Lower leg skin (tissue), 4 donors: ENCODE measurements around the gene CALCOCO1. TPM values are rescaled to one million over a fixed set of nuclear protein-coding genes. Genes with fewer than 3 reads are reported as not detected.

ENCODE experiments used
- DNase-seq, 2 donors: peaks; one replicate each; pipeline ENCODE4 v3.0.0-alpha.2; 2019; ENCODE audit warnings: low spot score in 2 of 2
- H3K4me3 ChIP-seq: fragments of 200-600 bp; sonication (generic); 2 replicates; pipeline ENCODE4 v1.5.1; 2017; ENCODE audit warnings: mild to moderate bottlenecking, low read depth; ENCODE audit not compliant: poor library complexity, severe bottlenecking
- POLR2A ChIP-seq, 2 donors: fragments of 450-650 bp; IDR thresholded peaks; one replicate each; pipeline ENCODE4 v1.6.1; 2016 to 2017; ENCODE audit warnings: antibody characterized with exemption in 2 of 2, mild to moderate bottlenecking in 1 of 2, moderate library complexity in 1 of 2
- WGBS, 2 donors: methylation state at CpG; one replicate each; pipeline ENCODE4 v1.1.5; 2018; 5-methylcytosine and 5-hydroxymethylcytosine counted together
- intact Hi-C: fragments of 100-400 bp; cut with DNase I; formaldehyde crosslinking; loops from one replicate; pipeline ENCODE4 v1.15.0; 2023; ENCODE audit warnings: low total_unique reads
- total RNA-seq, 4 donors: library from RNA; depleted of rRNA; stranded (reverse); fragments of >200 nt; gene quantifications; one replicate each; pipeline ENCODE4 v1.1.0, GENCODE V29; 2016
- TF ChIP-seq, protein P1 (sequence below), 3 donors: fragments of 450-650 bp; IDR thresholded peaks; one replicate each; pipeline ENCODE4 v1.5.1; 2016; ENCODE audit warnings: antibody characterized with exemption in 3 of 3, mild to moderate bottlenecking in 3 of 3, moderate library complexity in 2 of 3

Gene CALCOCO1
- total RNA-seq, 4 donors from 2014 or later, result 313 to 432 (median 391) TPM

DNA sequence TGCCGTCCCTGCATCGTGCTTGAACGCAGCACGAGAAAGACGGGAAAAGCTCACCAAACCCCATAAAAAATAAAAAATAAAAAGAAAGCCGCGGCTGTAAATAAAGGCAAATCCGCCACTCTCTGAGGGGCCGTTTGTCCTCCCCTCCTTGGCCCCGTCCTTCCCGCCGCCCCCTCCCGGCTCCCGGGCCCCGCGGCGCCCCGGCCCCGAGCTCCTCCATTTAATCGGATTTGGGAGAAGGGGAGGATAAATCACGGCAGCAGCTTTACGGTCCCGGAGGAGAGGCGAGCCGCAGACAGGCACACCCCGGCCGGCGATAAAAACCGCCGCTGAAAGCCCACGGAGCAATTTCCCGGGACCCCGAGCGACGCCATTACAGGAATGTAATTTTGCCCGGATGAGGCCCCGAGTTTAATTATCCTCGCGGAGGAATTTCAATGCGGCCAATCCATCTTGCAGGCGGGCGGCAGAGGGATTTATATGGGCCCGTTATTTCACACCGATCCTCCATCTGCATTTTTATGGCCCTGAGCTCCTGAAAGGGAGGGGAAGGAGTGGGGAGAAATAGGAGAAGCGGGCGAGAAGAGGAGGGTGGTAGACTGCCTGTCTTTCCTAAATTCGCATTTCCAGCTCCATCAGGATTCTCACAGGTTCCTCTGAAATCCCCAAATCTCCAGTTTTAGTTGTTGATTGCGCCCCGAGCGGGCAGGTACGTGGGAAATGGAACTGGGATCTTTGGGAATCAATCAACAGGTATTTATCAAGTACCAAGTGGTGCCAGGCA, 50.0 kb downstream of the CALCOCO1 start:
- no peak for DNase-seq
- TF ChIP-seq POLR2A (IDR thresholded peaks at IDR 0.05), result no peak
- TF ChIP-seq, protein P1, sequence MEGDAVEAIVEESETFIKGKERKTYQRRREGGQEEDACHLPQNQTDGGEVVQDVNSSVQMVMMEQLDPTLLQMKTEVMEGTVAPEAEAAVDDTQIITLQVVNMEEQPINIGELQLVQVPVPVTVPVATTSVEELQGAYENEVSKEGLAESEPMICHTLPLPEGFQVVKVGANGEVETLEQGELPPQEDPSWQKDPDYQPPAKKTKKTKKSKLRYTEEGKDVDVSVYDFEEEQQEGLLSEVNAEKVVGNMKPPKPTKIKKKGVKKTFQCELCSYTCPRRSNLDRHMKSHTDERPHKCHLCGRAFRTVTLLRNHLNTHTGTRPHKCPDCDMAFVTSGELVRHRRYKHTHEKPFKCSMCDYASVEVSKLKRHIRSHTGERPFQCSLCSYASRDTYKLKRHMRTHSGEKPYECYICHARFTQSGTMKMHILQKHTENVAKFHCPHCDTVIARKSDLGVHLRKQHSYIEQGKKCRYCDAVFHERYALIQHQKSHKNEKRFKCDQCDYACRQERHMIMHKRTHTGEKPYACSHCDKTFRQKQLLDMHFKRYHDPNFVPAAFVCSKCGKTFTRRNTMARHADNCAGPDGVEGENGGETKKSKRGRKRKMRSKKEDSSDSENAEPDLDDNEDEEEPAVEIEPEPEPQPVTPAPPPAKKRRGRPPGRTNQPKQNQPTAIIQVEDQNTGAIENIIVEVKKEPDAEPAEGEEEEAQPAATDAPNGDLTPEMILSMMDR (IDR thresholded peaks at IDR 0.05), result no peak
- 3 to 7% methylated on average over 49 to 51 of the region's 51 CpGs for WGBS, 2 donors
- no peak overlapping the region for H3K4me3 ChIP-seq
- intact Hi-C loops, result loop anchor here (5.0 to 10.0 kb wide), 2 partner anchors 52 to 135 kb away; partner anchors contain the start of gene ATF7

DNA sequence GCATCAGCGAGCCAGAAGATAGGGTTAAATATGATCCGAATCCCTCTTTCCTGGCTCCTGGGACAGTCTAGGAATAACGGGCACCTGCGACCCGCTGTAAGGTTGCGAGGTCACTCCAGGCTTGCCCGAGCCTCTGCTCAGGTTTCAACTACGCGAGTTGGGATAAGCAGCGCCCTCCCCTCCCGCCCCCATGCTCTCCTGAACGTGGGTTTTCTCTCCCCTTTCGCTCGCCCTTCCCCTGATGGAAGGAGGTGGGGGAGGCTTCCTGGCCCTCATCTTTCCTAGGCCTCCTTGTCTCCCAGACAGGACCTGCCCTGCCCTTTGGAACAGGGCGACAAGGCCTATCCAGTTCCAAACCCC, 50.6 kb downstream of the CALCOCO1 start:
- WGBS, 2 donors, result 2 to 4% methylated on average over 15 of the region's 15 CpGs
- no peak for TF ChIP-seq POLR2A (IDR thresholded peaks at IDR 0.05)
- TF ChIP-seq, protein P1 (IDR thresholded peaks at IDR 0.05), result no peak
- H3K4me3 ChIP-seq, result no peak overlapping the region
- intact Hi-C loops, result loop anchor here (5.0 to 10.0 kb wide), 2 partner anchors 52 to 134 kb away; partner anchors contain the start of gene ATF7
- DNase-seq, result peak; percentile 40 to 89

DNA sequence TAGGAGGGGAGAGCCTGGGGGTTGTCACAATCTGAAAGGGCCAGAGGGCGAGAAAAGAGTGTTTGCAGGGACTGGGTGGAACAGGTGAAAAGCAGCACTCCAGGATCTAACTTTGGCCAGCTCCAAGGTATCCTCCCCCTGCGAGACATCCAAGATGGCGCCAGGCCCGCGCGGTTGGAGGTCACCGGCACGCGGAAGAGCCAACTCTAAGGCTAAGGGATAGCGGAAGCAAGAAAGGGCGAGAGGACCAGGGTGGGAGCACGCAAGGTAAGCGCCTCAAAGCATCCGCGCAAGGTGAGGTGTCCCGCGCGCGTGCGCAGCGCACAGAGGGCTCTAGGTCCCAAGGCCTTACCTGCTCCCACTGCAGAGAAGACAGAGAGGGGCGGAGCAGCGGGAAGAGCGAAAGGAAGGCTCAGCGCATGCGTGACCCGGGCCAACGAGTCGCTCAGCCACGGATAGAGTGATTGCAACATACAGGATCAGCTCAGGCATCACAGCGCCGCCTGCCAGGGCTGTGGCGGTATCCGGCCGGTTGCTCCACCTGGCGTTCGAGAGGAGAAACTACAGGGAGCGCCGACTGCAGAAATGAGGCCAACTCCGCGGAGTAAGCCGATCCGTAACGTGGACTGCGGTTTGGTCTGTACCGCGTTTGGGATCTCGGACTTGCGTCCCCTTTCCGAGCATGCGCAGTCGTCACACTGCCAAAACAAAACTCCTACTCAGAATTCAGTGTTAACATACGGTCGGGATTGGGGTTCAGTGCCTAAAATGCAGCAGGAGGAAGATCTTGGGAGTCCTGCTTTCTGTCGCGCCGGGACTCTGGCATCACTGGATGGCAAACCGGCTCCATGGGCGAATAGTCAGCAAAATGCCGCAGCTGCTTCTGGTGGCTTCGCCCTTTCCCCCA, 51.3 kb downstream of the CALCOCO1 start, which contains the start of gene ATP5MC2:
Gene ATP5MC2, minus strand, starts transcription at position 383 of the 907 bp plus-strand sequence. CDS start 3,469 bp downstream, outside the sequence.
- TF ChIP-seq, protein P1 (IDR thresholded peaks at IDR 0.05), result peak in 2 of 3 donors; percentile 53 to 99
- peak in 1 of 2 donors; percentile 34 for TF ChIP-seq POLR2A (IDR thresholded peaks at IDR 0.05)
- peak within 1 kb of the TSS; percentile 36 for H3K4me3 ChIP-seq
- peak; percentile 96 to 99 for DNase-seq
- WGBS, 2 donors, result 0 to 1% methylated on average over 59 to 61 of the region's 61 CpGs
- intact Hi-C loops, result loop anchor here (5.0 to 10.0 kb wide), 2 partner anchors 51 to 134 kb away; partner anchors contain the start of gene ATF7

DNA sequence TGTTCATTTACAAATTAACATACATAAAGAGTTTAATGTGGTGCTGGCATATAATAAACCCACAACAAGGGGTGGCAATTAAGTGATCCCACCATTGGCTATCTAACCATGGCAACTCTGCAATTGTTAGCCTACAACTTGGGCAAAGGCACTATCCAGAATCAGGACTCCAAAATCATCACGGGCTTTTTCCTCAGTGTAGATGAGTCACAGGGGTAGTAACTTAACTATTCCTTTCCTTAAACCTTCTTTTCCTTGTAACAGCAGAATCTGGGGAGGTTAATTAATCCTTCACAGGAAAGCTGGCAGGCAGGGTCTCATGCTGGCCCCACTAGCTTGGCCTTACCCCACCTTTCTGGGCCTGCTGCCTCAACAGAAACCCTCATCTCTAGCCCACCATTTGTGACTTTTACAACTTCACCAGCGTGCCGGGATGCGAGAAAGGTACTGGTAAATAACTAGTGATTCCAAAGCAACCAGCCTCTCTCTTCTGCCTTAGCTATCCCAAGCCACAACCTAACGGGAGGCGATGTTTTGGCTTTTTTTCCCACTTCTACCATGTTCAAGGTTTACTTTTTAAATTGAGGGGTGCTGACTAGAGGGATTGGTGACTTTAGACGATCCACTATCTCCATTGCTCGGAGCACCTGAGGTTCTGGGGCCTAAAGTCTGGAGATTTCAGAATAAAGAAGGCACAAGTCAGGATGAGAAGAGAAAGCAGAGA, 52.1 kb downstream of the CALCOCO1 start:
- DNase-seq, result no peak
- WGBS, 2 donors, result 24 to 31% methylated on average over 8 of the region's 8 CpGs
- intact Hi-C loops, result loop anchor here (5.0 to 10.0 kb wide), 2 partner anchors 50 to 133 kb away; partner anchors contain the start of gene ATF7
- TF ChIP-seq POLR2A (IDR thresholded peaks at IDR 0.05), result no peak
- TF ChIP-seq, protein P1 (IDR thresholded peaks at IDR 0.05), result no peak
- peak overlapping the region; percentile 36 for H3K4me3 ChIP-seq

DNA sequence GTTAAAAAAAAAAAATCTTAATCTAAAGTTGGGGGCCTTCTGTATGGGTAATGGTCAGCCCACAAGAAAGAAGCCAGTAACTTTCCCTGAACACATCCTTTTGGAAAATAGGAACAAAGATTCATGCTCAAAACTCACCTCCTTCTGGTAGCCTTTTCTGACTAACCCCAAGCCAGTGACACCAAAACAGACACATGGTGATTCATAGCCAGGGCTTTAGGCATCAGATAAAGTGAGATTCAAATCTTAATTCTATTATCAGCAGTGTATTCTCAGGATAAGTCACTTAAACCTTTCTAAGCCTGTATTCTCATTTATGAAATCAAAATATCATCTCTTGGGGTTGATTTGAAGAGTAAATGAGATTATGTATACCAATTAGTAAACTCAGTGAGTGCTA, 56.3 kb downstream of the CALCOCO1 start:
- intact Hi-C loops, result loop anchor here (10.0 kb wide), 1 partner anchor 46 kb away; the partner anchor contains the start of gene ATF7
- DNase-seq, result no peak
- no peak overlapping the region for H3K4me3 ChIP-seq
- TF ChIP-seq, protein P1 (IDR thresholded peaks at IDR 0.05), result no peak
- TF ChIP-seq POLR2A (IDR thresholded peaks at IDR 0.05), result no peak
